ENCODE results near the gene PEX6.

GRCh38 chr6:43007126-43007525 is 28.1 kb upstream of the PEX6 start:
- TF ChIP-seq ZFP30 (CRISPR knock-in tag; IDR thresholded peaks at IDR 0.05) (no peak), ZNF8 (CRISPR knock-in tag; IDR thresholded peaks at IDR 0.05) (no peak), ZFP3 (CRISPR knock-in tag; IDR thresholded peaks at IDR 0.05) (no peak), ISL1 (CRISPR knock-in tag; IDR thresholded peaks at IDR 0.05) (no peak), RARB (CRISPR knock-in tag; IDR thresholded peaks at IDR 0.05) (no peak), CREB5 (CRISPR knock-in tag; IDR thresholded peaks at IDR 0.05; ENCODE audit: low read depth) (no peak), ARNTL (CRISPR knock-in tag; IDR thresholded peaks at IDR 0.05; ENCODE audit: borderline replicate concordance, low read depth) (no peak)
- TF ChIP-seq, protein P1, sequence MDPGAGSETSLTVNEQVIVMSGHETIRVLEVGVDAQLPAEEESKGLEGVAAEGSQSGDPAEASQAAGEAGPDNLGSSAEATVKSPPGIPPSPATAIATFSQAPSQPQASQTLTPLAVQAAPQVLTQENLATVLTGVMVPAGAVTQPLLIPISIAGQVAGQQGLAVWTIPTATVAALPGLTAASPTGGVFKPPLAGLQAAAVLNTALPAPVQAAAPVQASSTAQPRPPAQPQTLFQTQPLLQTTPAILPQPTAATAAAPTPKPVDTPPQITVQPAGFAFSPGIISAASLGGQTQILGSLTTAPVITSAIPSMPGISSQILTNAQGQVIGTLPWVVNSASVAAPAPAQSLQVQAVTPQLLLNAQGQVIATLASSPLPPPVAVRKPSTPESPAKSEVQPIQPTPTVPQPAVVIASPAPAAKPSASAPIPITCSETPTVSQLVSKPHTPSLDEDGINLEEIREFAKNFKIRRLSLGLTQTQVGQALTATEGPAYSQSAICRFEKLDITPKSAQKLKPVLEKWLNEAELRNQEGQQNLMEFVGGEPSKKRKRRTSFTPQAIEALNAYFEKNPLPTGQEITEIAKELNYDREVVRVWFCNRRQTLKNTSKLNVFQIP (CRISPR knock-in tag; IDR thresholded peaks at IDR 0.05; ENCODE audit: borderline replicate concordance, low read depth): no peak
- TF ChIP-seq, protein P2, sequence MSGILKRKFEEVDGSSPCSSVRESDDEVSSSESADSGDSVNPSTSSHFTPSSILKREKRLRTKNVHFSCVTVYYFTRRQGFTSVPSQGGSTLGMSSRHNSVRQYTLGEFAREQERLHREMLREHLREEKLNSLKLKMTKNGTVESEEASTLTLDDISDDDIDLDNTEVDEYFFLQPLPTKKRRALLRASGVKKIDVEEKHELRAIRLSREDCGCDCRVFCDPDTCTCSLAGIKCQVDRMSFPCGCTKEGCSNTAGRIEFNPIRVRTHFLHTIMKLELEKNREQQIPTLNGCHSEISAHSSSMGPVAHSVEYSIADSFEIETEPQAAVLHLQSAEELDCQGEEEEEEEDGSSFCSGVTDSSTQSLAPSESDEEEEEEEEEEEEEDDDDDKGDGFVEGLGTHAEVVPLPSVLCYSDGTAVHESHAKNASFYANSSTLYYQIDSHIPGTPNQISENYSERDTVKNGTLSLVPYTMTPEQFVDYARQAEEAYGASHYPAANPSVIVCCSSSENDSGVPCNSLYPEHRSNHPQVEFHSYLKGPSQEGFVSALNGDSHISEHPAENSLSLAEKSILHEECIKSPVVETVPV (CRISPR knock-in tag; IDR thresholded peaks at IDR 0.05): no peak
- TF ChIP-seq, protein P3, sequence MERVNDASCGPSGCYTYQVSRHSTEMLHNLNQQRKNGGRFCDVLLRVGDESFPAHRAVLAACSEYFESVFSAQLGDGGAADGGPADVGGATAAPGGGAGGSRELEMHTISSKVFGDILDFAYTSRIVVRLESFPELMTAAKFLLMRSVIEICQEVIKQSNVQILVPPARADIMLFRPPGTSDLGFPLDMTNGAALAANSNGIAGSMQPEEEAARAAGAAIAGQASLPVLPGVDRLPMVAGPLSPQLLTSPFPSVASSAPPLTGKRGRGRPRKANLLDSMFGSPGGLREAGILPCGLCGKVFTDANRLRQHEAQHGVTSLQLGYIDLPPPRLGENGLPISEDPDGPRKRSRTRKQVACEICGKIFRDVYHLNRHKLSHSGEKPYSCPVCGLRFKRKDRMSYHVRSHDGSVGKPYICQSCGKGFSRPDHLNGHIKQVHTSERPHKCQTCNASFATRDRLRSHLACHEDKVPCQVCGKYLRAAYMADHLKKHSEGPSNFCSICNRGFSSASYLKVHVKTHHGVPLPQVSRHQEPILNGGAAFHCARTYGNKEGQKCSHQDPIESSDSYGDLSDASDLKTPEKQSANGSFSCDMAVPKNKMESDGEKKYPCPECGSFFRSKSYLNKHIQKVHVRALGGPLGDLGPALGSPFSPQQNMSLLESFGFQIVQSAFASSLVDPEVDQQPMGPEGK (CRISPR knock-in tag; IDR thresholded peaks at IDR 0.05; ENCODE audit: borderline replicate concordance): no peak
